K562 (cell line): ENCODE results near the gene AIFM1. TPM values are rescaled to one million over a fixed set of nuclear protein-coding genes. Genes with fewer than 3 reads are reported as not detected.

ENCODE experiments used
- ATAC-seq: fragments of 200-7000 bp; cut with Tn5 transposase; 3 replicates; pipeline ENCODE4 v1.9.1; 2020; ENCODE audit warnings: moderate library complexity
- BruUV-seq: library from RNA; stranded (reverse); fragments of 400-500 nt; replicated peaks from 2 replicates; lab custom pipeline; 2021; lab: Mats Ljungman, UMichigan
- CTCF ChIA-PET: fragments of 300-600 bp; formaldehyde crosslinking; extraction: SDS; loops from one replicate; lab custom pipeline; 2021; ENCODE audit warnings: low intra/inter-chr PET ratio; lab: Yijun Ruan, JAX
- POLR2A ChIA-PET: fragments of 300-600, 350-650 bp; sonication (Branson Sonifier 250); formaldehyde crosslinking; extraction: SDS; loops from one replicate; lab custom pipeline; 2021; ENCODE audit warnings: antibody characterized with exemption, inconsistent platforms; lab: Yijun Ruan, JAX
- DNase-seq, 4 experiments: peaks; one replicate each; pipeline versions ENCODE4 v3.0.0 to v3.0.0-alpha.2; 2011 to 2018; ENCODE audit warnings: low spot score in 3 of 4, mixed read lengths in 3 of 4; ENCODE audit errors: extremely low read depth in 1 of 4
- FAIRE-seq: peaks from 2 replicates; lab custom pipeline; 2011; peaks lifted over from hg19 to GRCh38; lab: Jason Lieb, UNC
- H2AFZ ChIP-seq: 2 replicates; pipeline ENCODE4 v1.6.0; 2011; ENCODE audit warnings: low read depth, low read length, control low read depth, inconsistent platforms
- H3K27ac ChIP-seq: fragments of 200-600 bp; 3 replicates; pipeline ENCODE4 v1.8.0; 2011; ENCODE audit warnings: low read depth, mild to moderate bottlenecking, control low read depth, inconsistent platforms, low read length, moderate library complexity, mixed read lengths; ENCODE audit errors: extremely low read depth
- H3K27me3 ChIP-seq, 2 experiments: fragments of 300-600 bp in 1 of 2; 2 replicates in 1 of 2; 3 replicates in 1 of 2; pipeline versions ENCODE4 v1.6.0 to v1.8.0; 2011; ENCODE audit warnings: inconsistent platforms in 2 of 2, low read length in 2 of 2, mild to moderate bottlenecking in 1 of 2, mixed read lengths in 1 of 2, moderate library complexity in 1 of 2; ENCODE audit not compliant: control insufficient read depth in 2 of 2, insufficient read depth in 2 of 2
- H3K36me3 ChIP-seq: fragments of 300-600 bp; 3 replicates; pipeline ENCODE4 v1.8.0; 2011; ENCODE audit warnings: mild to moderate bottlenecking, low read length, inconsistent platforms; ENCODE audit not compliant: control insufficient read depth, insufficient read depth
- H3K4me1 ChIP-seq, 2 experiments: fragments of 200-600 bp in 1 of 2; replicated peaks in 1 of 2; 2 replicates in 1 of 2; 3 replicates in 1 of 2; pipeline versions ENCODE4 v1.5.1 to v1.8.0; 2011; ENCODE audit warnings: inconsistent platforms in 2 of 2, low read length in 2 of 2, mild to moderate bottlenecking in 1 of 2, mixed read lengths in 1 of 2, moderate library complexity in 1 of 2; ENCODE audit not compliant: control insufficient read depth in 2 of 2, insufficient read depth in 2 of 2
- H3K4me2 ChIP-seq: 2 replicates; pipeline ENCODE4 v1.6.1; 2011; ENCODE audit warnings: low read length, control low read depth, inconsistent platforms, mixed read lengths; ENCODE audit not compliant: insufficient read depth
- H3K4me3 ChIP-seq: fragments of 200-600 bp; sonication (generic), shearing (Covaris generic); 2 replicates; pipeline ENCODE4 v1.5.1; 2016; ENCODE audit warnings: control low read depth, inconsistent platforms
- H3K79me2 ChIP-seq: fragments of 200-600 bp; 3 replicates; pipeline ENCODE4 v1.8.0; 2011; ENCODE audit warnings: low read length, inconsistent platforms; ENCODE audit not compliant: control insufficient read depth, insufficient read depth
- H3K9ac ChIP-seq, 2 experiments: 2 replicates each; pipeline versions ENCODE4 v1.6.0 to v1.6.1; 2011; ENCODE audit warnings: low read depth in 2 of 2, low read length in 2 of 2, control low read depth in 1 of 2, inconsistent platforms in 1 of 2, mild to moderate bottlenecking in 1 of 2, mixed read lengths in 1 of 2; ENCODE audit not compliant: insufficient read depth in 1 of 2
- H3K9me1 ChIP-seq: one replicate; pipeline ENCODE4 v1.6.0; 2011; ENCODE audit warnings: inconsistent platforms, mild to moderate bottlenecking, low read length, moderate library complexity; ENCODE audit not compliant: control insufficient read depth, insufficient read depth
- H3K9me3 ChIP-seq: replicated peaks from 2 replicates; pipeline ENCODE4 v1.5.1; 2011; ENCODE audit warnings: low read depth, low read length, inconsistent platforms; ENCODE audit not compliant: control insufficient read depth, insufficient read depth
- H4K20me1 ChIP-seq: replicated peaks from 2 replicates; pipeline ENCODE4 v1.6.1; 2011; ENCODE audit warnings: low read length, inconsistent platforms, mixed read lengths; ENCODE audit not compliant: control insufficient read depth, insufficient read depth
- E2F4 ChIP-seq: sonication (generic); formaldehyde crosslinking; IDR thresholded peaks from 2 replicates; pipeline ENCODE4 v1.8.0; 2022; ENCODE audit warnings: mild to moderate bottlenecking, low read depth, missing genetic modification reagents
- MEF2D ChIP-seq: conservative IDR thresholded peaks from 2 replicates; pipeline ENCODE4 v1.6.1; 2016; ENCODE audit warnings: low read depth, missing genetic modification characterization, missing compliant biosample characterization
- SAFB ChIP-seq: fragments of 200-400 bp; formaldehyde crosslinking; IDR thresholded peaks from 2 replicates; pipeline ENCODE4 v1.6.1; 2017; ENCODE audit warnings: low read depth, low read length, borderline replicate concordance
- ZNF232 ChIP-seq: sonication (generic); formaldehyde crosslinking; IDR thresholded peaks from 2 replicates; pipeline ENCODE4 v1.8.0; 2022; ENCODE audit warnings: mild to moderate bottlenecking, missing genetic modification reagents
- WGBS: fragments of 100-300 bp; shearing (Covaris generic); methylation state at CpG from one replicate; pipeline ENCODE4 v1.1.6; 2016; ENCODE audit warnings: low coverage, mixed read lengths; ENCODE audit not compliant: insufficient coverage; ENCODE audit errors: missing lambda C conversion rate; 5-methylcytosine and 5-hydroxymethylcytosine counted together
- in situ Hi-C: fragments of 300-500 bp; cut with MboI; formaldehyde crosslinking; loops from 4 replicates; pipeline ENCODE4 v1.15.0; 2018; ENCODE audit warnings: inconsistent platforms, mixed read lengths
- intact Hi-C: fragments of 100-400 bp; cut with micrococcal nuclease; formaldehyde crosslinking; loops from 2 replicates; pipeline ENCODE4 v1.14.2; 2022
- polyA plus RNA-seq, 8 experiments: library from polyadenylated mRNA; depleted of rRNA in 4 of 8; stranded (reverse) in 5 of 8; unstranded in 3 of 8; fragments of >200 nt; fragmentation: Nextera tagmentation in 2 of 8; fragmentation: Illumina TruSeq in 1 of 8; extraction: Ambion mirVana in 2 of 8; extraction: Trizol in 1 of 8; gene quantifications; 2 replicates each; pipeline versions ENCODE4 v1.2.1 to v1.2.3, GENCODE V29; 2011 to 2014; ENCODE audit warnings: inconsistent platforms in 1 of 8, missing spikeins in 1 of 8
- total RNA-seq, 7 experiments: library from RNA; depleted of rRNA in 6 of 7; stranded (reverse); fragments of >200 nt in 6 of 7; fragmentation: Illumina TruSeq in 2 of 7; extraction: Trizol in 2 of 7; gene quantifications; 2 replicates each; pipeline versions ENCODE4 v1.2.1 to v1.2.3, GENCODE V29; 2011 to 2021; ENCODE audit warnings: low replicate concordance in 1 of 7
- TF ChIP-seq, protein P1 (sequence below): fragments of 150-350 bp; conservative IDR thresholded peaks from 2 replicates; pipeline ENCODE4 v1.6.1; 2014; ENCODE audit warnings: low read length
- TF ChIP-seq, protein P2 (sequence below), 3 experiments: IDR thresholded peaks in 2 of 3; conservative IDR thresholded peaks in 1 of 3; 2 replicates each; pipeline ENCODE4 v1.5.1; 2011 to 2012; ENCODE audit warnings: low read length in 3 of 3, mild to moderate bottlenecking in 3 of 3, control low read depth in 2 of 3, improper control_type of control experiment in 1 of 3, inconsistent platforms in 1 of 3, low read depth in 1 of 3, mixed read lengths in 1 of 3, moderate library complexity in 1 of 3; ENCODE audit not compliant: insufficient read depth in 2 of 3
- TF ChIP-seq, protein P3 (sequence below), 2 experiments: fragments of 450-650 bp; formaldehyde crosslinking in 1 of 2; IDR thresholded peaks; 2 replicates each; pipeline versions ENCODE4 v1.4.0 to v1.6.1; 2014 to 2020; ENCODE audit warnings: mild to moderate bottlenecking in 2 of 2, borderline replicate concordance in 1 of 2, low read depth in 1 of 2

The AIFM1 gene
- total and polyA plus RNA-seq, 9 of the 15 experiments (the other 6 are each of a cell fraction or from before 2014, with no cell fraction given): 51.0 to 117 (median 91.2) TPM

- CTCF ChIA-PET: no interaction called here
- intact Hi-C loops (no loop called here), in situ Hi-C loops (no loop called here)
- no peaks in the 10 kb centered on the region for H3K9me3 ChIP-seq
- no peak overlapping the region for H2AFZ ChIP-seq
- H3K9me1 ChIP-seq: peaks cover 3% of the 10 kb centered on the region
- ATAC-seq: no peak
- H3K4me1 ChIP-seq: peaks cover 42 to 43% of the 10 kb centered on the region in 2 experiments
- WGBS: 62% methylated on average over 6 of the region's 7 CpGs
- no peak overlapping the region for H3K4me3 ChIP-seq
- no peaks in the 10 kb centered on the region for H3K79me2 ChIP-seq
- no TSS peak for BruUV-seq
- H3K27ac ChIP-seq: no peak overlapping the region
- H3K36me3 ChIP-seq: no peaks in the 10 kb centered on the region
- H3K27me3 ChIP-seq: no peaks in the 10 kb centered on the region
- no peak overlapping the region for H3K4me2 ChIP-seq
- POLR2A ChIA-PET: interaction anchor here (0.7 kb wide), 1 partner anchor 32 kb away, joined by 3 read pairs; no protein-coding TSS in a partner anchor
- no peak for DNase-seq
- H3K9ac ChIP-seq: no peak overlapping the region
- no peak for FAIRE-seq
- no peaks in the 10 kb centered on the region for H4K20me1 ChIP-seq
- TF ChIP-seq E2F4 (CRISPR knock-in tag): no peak
- TF ChIP-seq MEF2D (tag): no peak
- no peak for TF ChIP-seq ZNF232
- no peak for TF ChIP-seq SAFB
- TF ChIP-seq, protein P1, sequence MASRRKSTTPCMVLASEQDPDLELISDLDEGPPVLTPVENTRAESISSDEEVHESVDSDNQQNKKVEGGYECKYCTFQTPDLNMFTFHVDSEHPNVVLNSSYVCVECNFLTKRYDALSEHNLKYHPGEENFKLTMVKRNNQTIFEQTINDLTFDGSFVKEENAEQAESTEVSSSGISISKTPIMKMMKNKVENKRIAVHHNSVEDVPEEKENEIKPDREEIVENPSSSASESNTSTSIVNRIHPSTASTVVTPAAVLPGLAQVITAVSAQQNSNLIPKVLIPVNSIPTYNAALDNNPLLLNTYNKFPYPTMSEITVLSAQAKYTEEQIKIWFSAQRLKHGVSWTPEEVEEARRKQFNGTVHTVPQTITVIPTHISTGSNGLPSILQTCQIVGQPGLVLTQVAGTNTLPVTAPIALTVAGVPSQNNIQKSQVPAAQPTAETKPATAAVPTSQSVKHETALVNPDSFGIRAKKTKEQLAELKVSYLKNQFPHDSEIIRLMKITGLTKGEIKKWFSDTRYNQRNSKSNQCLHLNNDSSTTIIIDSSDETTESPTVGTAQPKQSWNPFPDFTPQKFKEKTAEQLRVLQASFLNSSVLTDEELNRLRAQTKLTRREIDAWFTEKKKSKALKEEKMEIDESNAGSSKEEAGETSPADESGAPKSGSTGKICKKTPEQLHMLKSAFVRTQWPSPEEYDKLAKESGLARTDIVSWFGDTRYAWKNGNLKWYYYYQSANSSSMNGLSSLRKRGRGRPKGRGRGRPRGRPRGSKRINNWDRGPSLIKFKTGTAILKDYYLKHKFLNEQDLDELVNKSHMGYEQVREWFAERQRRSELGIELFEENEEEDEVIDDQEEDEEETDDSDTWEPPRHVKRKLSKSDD: no peak
- TF ChIP-seq, protein P2, sequence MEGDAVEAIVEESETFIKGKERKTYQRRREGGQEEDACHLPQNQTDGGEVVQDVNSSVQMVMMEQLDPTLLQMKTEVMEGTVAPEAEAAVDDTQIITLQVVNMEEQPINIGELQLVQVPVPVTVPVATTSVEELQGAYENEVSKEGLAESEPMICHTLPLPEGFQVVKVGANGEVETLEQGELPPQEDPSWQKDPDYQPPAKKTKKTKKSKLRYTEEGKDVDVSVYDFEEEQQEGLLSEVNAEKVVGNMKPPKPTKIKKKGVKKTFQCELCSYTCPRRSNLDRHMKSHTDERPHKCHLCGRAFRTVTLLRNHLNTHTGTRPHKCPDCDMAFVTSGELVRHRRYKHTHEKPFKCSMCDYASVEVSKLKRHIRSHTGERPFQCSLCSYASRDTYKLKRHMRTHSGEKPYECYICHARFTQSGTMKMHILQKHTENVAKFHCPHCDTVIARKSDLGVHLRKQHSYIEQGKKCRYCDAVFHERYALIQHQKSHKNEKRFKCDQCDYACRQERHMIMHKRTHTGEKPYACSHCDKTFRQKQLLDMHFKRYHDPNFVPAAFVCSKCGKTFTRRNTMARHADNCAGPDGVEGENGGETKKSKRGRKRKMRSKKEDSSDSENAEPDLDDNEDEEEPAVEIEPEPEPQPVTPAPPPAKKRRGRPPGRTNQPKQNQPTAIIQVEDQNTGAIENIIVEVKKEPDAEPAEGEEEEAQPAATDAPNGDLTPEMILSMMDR (IDR thresholded peaks at IDR 0.05 in 2 of 3, conservative IDR thresholded peaks at IDR 0.05 in 1 of 3; ENCODE audit: insufficient read depth in 2 of 3, low read depth in 1 of 3, low read length in 3 of 3): peak in 2 of 3 experiments; percentile 4 to 7; a peak in 2 of 6 replicates
- TF ChIP-seq, protein P3, sequence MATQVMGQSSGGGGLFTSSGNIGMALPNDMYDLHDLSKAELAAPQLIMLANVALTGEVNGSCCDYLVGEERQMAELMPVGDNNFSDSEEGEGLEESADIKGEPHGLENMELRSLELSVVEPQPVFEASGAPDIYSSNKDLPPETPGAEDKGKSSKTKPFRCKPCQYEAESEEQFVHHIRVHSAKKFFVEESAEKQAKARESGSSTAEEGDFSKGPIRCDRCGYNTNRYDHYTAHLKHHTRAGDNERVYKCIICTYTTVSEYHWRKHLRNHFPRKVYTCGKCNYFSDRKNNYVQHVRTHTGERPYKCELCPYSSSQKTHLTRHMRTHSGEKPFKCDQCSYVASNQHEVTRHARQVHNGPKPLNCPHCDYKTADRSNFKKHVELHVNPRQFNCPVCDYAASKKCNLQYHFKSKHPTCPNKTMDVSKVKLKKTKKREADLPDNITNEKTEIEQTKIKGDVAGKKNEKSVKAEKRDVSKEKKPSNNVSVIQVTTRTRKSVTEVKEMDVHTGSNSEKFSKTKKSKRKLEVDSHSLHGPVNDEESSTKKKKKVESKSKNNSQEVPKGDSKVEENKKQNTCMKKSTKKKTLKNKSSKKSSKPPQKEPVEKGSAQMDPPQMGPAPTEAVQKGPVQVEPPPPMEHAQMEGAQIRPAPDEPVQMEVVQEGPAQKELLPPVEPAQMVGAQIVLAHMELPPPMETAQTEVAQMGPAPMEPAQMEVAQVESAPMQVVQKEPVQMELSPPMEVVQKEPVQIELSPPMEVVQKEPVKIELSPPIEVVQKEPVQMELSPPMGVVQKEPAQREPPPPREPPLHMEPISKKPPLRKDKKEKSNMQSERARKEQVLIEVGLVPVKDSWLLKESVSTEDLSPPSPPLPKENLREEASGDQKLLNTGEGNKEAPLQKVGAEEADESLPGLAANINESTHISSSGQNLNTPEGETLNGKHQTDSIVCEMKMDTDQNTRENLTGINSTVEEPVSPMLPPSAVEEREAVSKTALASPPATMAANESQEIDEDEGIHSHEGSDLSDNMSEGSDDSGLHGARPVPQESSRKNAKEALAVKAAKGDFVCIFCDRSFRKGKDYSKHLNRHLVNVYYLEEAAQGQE (IDR thresholded peaks at IDR 0.05; ENCODE audit: borderline replicate concordance): peak; percentile 37; the same call in 1 of the 2 replicates
- TF ChIP-seq, protein P3 (CRISPR knock-in tag; IDR thresholded peaks at IDR 0.05; ENCODE audit: low read depth): no peak
These were observed 48.5 kb downstream of the AIFM1 start for GRCh38 chrX:130117166-130117565.
